OCI-LY1 (cell line): ENCODE data around the gene SNRPE.

ENCODE experiments used
- H2AFZ ChIP-seq: fragments of 200-600 bp; sonication (generic), shearing (Covaris generic); 2 replicates; pipeline ENCODE4 v1.6.0; 2014; ENCODE audit warnings: antibody characterized with exemption, mild to moderate bottlenecking, low read length
- H3F3A ChIP-seq: fragments of 200-600 bp; sonication (generic), shearing (Covaris generic); 2 replicates; pipeline ENCODE4 v1.6.0; 2014; ENCODE audit warnings: mild to moderate bottlenecking, antibody characterized with exemption, low read length, moderate library complexity; ENCODE audit not compliant: insufficient read depth
- H3K27ac ChIP-seq: fragments of 200-600 bp; sonication (generic); 2 replicates; pipeline ENCODE4 v1.5.1; 2014; ENCODE audit warnings: low read length, mixed run types, mild to moderate bottlenecking, low read depth; ENCODE audit not compliant: poor library complexity, severe bottlenecking
- H3K27me3 ChIP-seq: fragments of 200-600 bp; sonication (generic); 2 replicates; pipeline ENCODE4 v1.6.0; 2014; ENCODE audit warnings: antibody characterized with exemption, mild to moderate bottlenecking, low read length, moderate library complexity; ENCODE audit not compliant: insufficient read depth
- H3K36me3 ChIP-seq: fragments of 200-600 bp; sonication (generic); 2 replicates; pipeline ENCODE4 v1.6.1; 2014; ENCODE audit warnings: mild to moderate bottlenecking, antibody characterized with exemption, low read length, moderate library complexity, mixed read lengths; ENCODE audit not compliant: insufficient read depth
- H3K4me1 ChIP-seq: fragments of 200-600 bp; sonication (generic); 2 replicates; pipeline ENCODE4 v1.5.1; 2014; ENCODE audit warnings: mild to moderate bottlenecking, low read length, moderate library complexity; ENCODE audit not compliant: insufficient read depth, severe bottlenecking
- H3K4me2 ChIP-seq: fragments of 200-600 bp; sonication (generic), shearing (Covaris generic); 2 replicates; pipeline ENCODE4 v1.6.1; 2014; ENCODE audit warnings: low read length
- H3K4me3 ChIP-seq: fragments of 200-600 bp; sonication (generic); 2 replicates; pipeline ENCODE4 v1.5.1; 2014; ENCODE audit warnings: low read length, low read depth, mild to moderate bottlenecking, mixed read lengths; ENCODE audit not compliant: poor library complexity, severe bottlenecking
- H3K79me2 ChIP-seq: fragments of 200-600 bp; shearing (Covaris generic); 2 replicates; pipeline ENCODE4 v1.6.1; 2016; ENCODE audit warnings: mixed run types, low read length, mixed read lengths; ENCODE audit not compliant: insufficient read depth
- H3K9ac ChIP-seq: fragments of 200-600 bp; sonication (generic), shearing (Covaris generic); 2 replicates; pipeline ENCODE4 v1.6.1; 2014; ENCODE audit warnings: mild to moderate bottlenecking, low read length, mixed read lengths
- H3K9me2 ChIP-seq: fragments of 200-600 bp; sonication (generic), shearing (Covaris generic); 2 replicates; pipeline ENCODE4 v1.6.1; 2014; ENCODE audit warnings: low read depth, mild to moderate bottlenecking, low read length, mixed read lengths
- H3K9me3 ChIP-seq: fragments of 200-600 bp; shearing (Covaris generic); 2 replicates; pipeline ENCODE4 v1.6.1; 2014; ENCODE audit warnings: low read length, mixed read lengths
- H4K20me1 ChIP-seq: fragments of 200-600 bp; sonication (generic), shearing (Covaris generic); 2 replicates; pipeline ENCODE4 v1.6.0; 2016; ENCODE audit warnings: mild to moderate bottlenecking, low read length; ENCODE audit not compliant: insufficient read depth
- CTCF ChIP-seq: fragments of 200-600 bp; sonication (generic), shearing (Covaris generic); IDR thresholded peaks from 2 replicates; pipeline ENCODE4 v1.5.1; 2017; ENCODE audit warnings: mild to moderate bottlenecking, antibody characterized with exemption, low read length, moderate library complexity, mixed read lengths
- EZH2 ChIP-seq: fragments of 200-600 bp; sonication (generic), shearing (Covaris generic); IDR thresholded peaks from 2 replicates; pipeline ENCODE4 v1.8.0; 2017; ENCODE audit warnings: borderline replicate concordance, mixed run types, mild to moderate bottlenecking, antibody characterized with exemption, low read length, moderate library complexity, mixed read lengths

The SNRPE gene

GRCh38 chr1:203871114-203871880 lies 9.9 kb downstream of the SNRPE start:
- TF ChIP-seq CTCF (peak; percentile 68), EZH2 (no peak)
- H3K4me2 ChIP-seq: no peak overlapping the region
- H3F3A ChIP-seq: no peaks in the 10 kb centered on the region
- no peak overlapping the region for H2AFZ ChIP-seq
- no peaks in the 10 kb centered on the region for H3K79me2 ChIP-seq
- no peak overlapping the region for H3K4me3 ChIP-seq
- H3K36me3 ChIP-seq: peaks cover 64% of the 10 kb centered on the region
- H3K27ac ChIP-seq: no peak overlapping the region
- H3K9me3 ChIP-seq: no peaks in the 10 kb centered on the region
- H4K20me1 ChIP-seq: no peaks in the 10 kb centered on the region; the same call in 1 of the 2 replicates
- H3K27me3 ChIP-seq: no peaks in the 10 kb centered on the region
- no peaks in the 10 kb centered on the region for H3K4me1 ChIP-seq
- no peak overlapping the region for H3K9ac ChIP-seq
- H3K9me2 ChIP-seq: no peaks in the 10 kb centered on the region

GRCh38 chr1:203873094-203873493 lies 11.7 kb downstream of the SNRPE start:
- no peak overlapping the region for H3K27ac ChIP-seq
- H3K4me1 ChIP-seq: no peaks in the 10 kb centered on the region
- no peaks in the 10 kb centered on the region for H3F3A ChIP-seq
- H3K4me3 ChIP-seq: no peak overlapping the region
- no peaks in the 10 kb centered on the region for H3K79me2 ChIP-seq
- no peaks in the 10 kb centered on the region for H3K27me3 ChIP-seq
- H2AFZ ChIP-seq: no peak overlapping the region
- H3K9ac ChIP-seq: no peak overlapping the region
- no peaks in the 10 kb centered on the region for H3K9me2 ChIP-seq
- no peak overlapping the region for H3K4me2 ChIP-seq
- H3K36me3 ChIP-seq: peaks cover 54% of the 10 kb centered on the region
- no peaks in the 10 kb centered on the region for H3K9me3 ChIP-seq
- no peaks in the 10 kb centered on the region; the same call in 1 of the 2 replicates for H4K20me1 ChIP-seq
- TF ChIP-seq CTCF: no peak
- no peak for TF ChIP-seq EZH2

GRCh38 chr1:203878422-203878821 lies 17.0 kb downstream of the SNRPE start:
- Histone ChIP-seq H3K4me2 (no peak overlapping the region), H4K20me1 (no peaks in the 10 kb centered on the region), H3K79me2 (no peaks in the 10 kb centered on the region), H3F3A (no peaks in the 10 kb centered on the region), H3K9me3 (no peaks in the 10 kb centered on the region), H3K27me3 (no peaks in the 10 kb centered on the region), H2AFZ (no peak overlapping the region), H3K4me3 (no peak overlapping the region), H3K36me3 (peaks cover 19% of the 10 kb centered on the region), H3K27ac (no peak overlapping the region), H3K4me1 (no peaks in the 10 kb centered on the region), H3K9ac (no peak overlapping the region), H3K9me2 (no peaks in the 10 kb centered on the region)
- TF ChIP-seq CTCF: no peak
- TF ChIP-seq EZH2: no peak
